Pancreas (tissue), 10 donors: ENCODE measurements around the gene FANK1. TPM values are rescaled to one million over a fixed set of nuclear protein-coding genes. Genes with fewer than 3 reads are reported as not detected.

Source experiments
- ATAC-seq, 4 donors: fragments of 200-7000 bp; cut with Tn5 transposase; one replicate each; pipeline versions ENCODE4 v1.8.0 to v1.9.1; 2020; ENCODE audit warnings: mild to moderate bottlenecking in 4 of 4, moderate library complexity in 4 of 4
- DNase-seq, 6 donors: peaks; one replicate each; pipeline ENCODE4 v3.0.0-alpha.2; 2020
- FAIRE-seq: peaks from 2 replicates; lab custom pipeline; 2012; peaks lifted over from hg19 to GRCh38; lab: Jason Lieb, UNC
- H3K27ac ChIP-seq, 4 donors: fragments of 200-600 bp; sonication (generic); 1 replicate in 3 of 4; 2 replicates in 1 of 4; pipeline versions ENCODE4 v1.5.0 to v1.8.0; 2020
- H3K27me3 ChIP-seq, 4 donors: fragments of 200-600 bp; one replicate each; pipeline ENCODE4 v1.8.0; 2021
- H3K36me3 ChIP-seq, 3 donors: fragments of 200-600 bp; sonication (generic) in 1 of 3; one replicate each; pipeline versions ENCODE4 v1.5.0 to v1.8.0; 2020 to 2021
- H3K4me1 ChIP-seq, 3 donors: fragments of 200-600 bp; one replicate each; pipeline ENCODE4 v1.8.0; 2021
- H3K4me3 ChIP-seq, 4 donors: fragments of 200-600 bp; sonication (generic) in 2 of 4; one replicate each; pipeline versions ENCODE4 v1.5.0 to v1.8.0; 2020 to 2021
- H3K9me3 ChIP-seq, 4 donors: fragments of 200-600 bp; one replicate each; pipeline ENCODE4 v1.8.0; 2021
- WGBS, 2 donors: extraction: QIAGEN DNeasy Blood & Tissue Kit; methylation state at CpG; one replicate each; pipeline ENCODE4 v1.1.7; 2013; 5-methylcytosine and 5-hydroxymethylcytosine counted together
- intact Hi-C, 3 donors: fragments of 100-400 bp; cut with DNase I; formaldehyde crosslinking; loops; one replicate each; pipeline versions ENCODE4 v1.11.1 to v1.14.2; 2022
- polyA plus RNA-seq, 2 donors: library from polyadenylated mRNA; stranded (reverse); fragments of 200-250 nt; gene quantifications; one replicate each; pipeline ENCODE4 v1.2.3, GENCODE V29; 2013
- total RNA-seq, 6 donors: library from RNA; stranded (reverse); fragmentation: NEBNext Ultra II Directional in 4 of 6; extraction: Animal tissue kit (Norgen Biotek cat#: 25700) in 4 of 6; gene quantifications; one replicate each; pipeline versions ENCODE4 v1.2.1 to v1.2.4, GENCODE V29; 2021 to 2023
- TF ChIP-seq, protein P1 (sequence below), 4 donors: fragments of 200-600 bp; sonication (generic) in 3 of 4; IDR thresholded peaks; one replicate each; pipeline versions ENCODE4 v1.5.0 to v1.8.0; 2021; ENCODE audit warnings: antibody characterized with exemption in 4 of 4
- donor health status: healthy with polysubstance abuse.
- donor health status: DM: no; HTN: no; CAD: no; lungs with moderate emphysema.
- donor health status: DM: no; HTN: no; CAD: no.
- donor health status: control.
- donor health status: control.
- donor health status: Bipolar disorder and iron deficiency.
- donor health status: DM: yes; HTN: yes; CAD: no.
- donor health status: DM: no; HTN: no; CAD: no.
- donor health status: DM: no; HTN: no; CAD: no.
- donor health status: DM: yes; HTN: yes; CAD: no.

FANK1 gene
- total and polyA plus RNA-seq, 8 donors, result 1.6 to 13.2 (median 3.2) TPM

DNA sequence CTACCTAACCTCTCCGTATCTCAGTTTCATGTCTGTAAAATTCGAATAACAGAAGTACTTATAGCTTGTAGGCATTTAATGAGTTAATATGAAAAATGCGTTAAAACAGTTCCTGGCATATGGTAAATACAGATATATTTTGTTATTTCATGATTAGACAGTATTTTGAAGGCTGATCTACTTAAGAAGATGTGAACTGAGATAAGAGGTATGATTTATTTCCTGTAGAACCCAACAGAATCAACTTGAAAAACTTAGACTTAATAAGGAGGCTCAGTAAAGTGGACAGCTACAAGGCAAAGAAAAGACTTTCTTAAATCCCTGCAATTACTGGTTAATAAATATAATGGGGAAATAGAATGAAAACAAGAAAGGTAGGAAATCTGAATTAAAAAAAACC, 103.3 kb downstream of the FANK1 start:
- 69 to 75% methylated on average over 3 of the region's 3 CpGs for WGBS, 2 donors
- TF ChIP-seq, protein P1, sequence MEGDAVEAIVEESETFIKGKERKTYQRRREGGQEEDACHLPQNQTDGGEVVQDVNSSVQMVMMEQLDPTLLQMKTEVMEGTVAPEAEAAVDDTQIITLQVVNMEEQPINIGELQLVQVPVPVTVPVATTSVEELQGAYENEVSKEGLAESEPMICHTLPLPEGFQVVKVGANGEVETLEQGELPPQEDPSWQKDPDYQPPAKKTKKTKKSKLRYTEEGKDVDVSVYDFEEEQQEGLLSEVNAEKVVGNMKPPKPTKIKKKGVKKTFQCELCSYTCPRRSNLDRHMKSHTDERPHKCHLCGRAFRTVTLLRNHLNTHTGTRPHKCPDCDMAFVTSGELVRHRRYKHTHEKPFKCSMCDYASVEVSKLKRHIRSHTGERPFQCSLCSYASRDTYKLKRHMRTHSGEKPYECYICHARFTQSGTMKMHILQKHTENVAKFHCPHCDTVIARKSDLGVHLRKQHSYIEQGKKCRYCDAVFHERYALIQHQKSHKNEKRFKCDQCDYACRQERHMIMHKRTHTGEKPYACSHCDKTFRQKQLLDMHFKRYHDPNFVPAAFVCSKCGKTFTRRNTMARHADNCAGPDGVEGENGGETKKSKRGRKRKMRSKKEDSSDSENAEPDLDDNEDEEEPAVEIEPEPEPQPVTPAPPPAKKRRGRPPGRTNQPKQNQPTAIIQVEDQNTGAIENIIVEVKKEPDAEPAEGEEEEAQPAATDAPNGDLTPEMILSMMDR (IDR thresholded peaks at IDR 0.05), result no peak
- Histone ChIP-seq H3K9me3 (no peaks in the 10 kb centered on the region), H3K27ac (no peak overlapping the region), H3K36me3 (no peaks in the 10 kb centered on the region), H3K27me3 (no peaks in the 10 kb centered on the region), H3K4me1 (no peaks in the 10 kb centered on the region), H3K4me3 (no peak overlapping the region)
- DNase-seq (no peak), FAIRE-seq (no peak), ATAC-seq (no peak)
- intact Hi-C loops, result no loop called here

- intact Hi-C loops, result no loop called here
- Histone ChIP-seq H3K4me1 (no peaks in the 10 kb centered on the region), H3K9me3 (no peaks in the 10 kb centered on the region), H3K36me3 (no peaks in the 10 kb centered on the region), H3K27me3 (no peaks in the 10 kb centered on the region), H3K27ac (no peak overlapping the region), H3K4me3 (no peak overlapping the region)
- FAIRE-seq (no peak), ATAC-seq (peak; percentile 64 to 89 (median 70)), DNase-seq (peak in 4 of 6 donors; percentile 25 to 58 (median 44))
- WGBS, 2 donors, result 42 to 49% methylated on average over 2 of the region's 2 CpGs
- TF ChIP-seq, protein P1 (IDR thresholded peaks at IDR 0.05), result no peak
Observed at GRCh38 chr10:126001576-126001975, 105.2 kb downstream of the FANK1 start.

- 82 to 84% methylated on average over 8 of the region's 8 CpGs for WGBS, 2 donors
- Histone ChIP-seq H3K36me3 (no peaks in the 10 kb centered on the region), H3K4me3 (no peak overlapping the region), H3K4me1 (no peaks in the 10 kb centered on the region), H3K27ac (no peak overlapping the region), H3K9me3 (no peaks in the 10 kb centered on the region), H3K27me3 (no peaks in the 10 kb centered on the region)
- intact Hi-C loops, result no loop called here
- TF ChIP-seq, protein P1 (IDR thresholded peaks at IDR 0.05), result no peak
- no peak for FAIRE-seq
- no peak for DNase-seq
- no peak for ATAC-seq
Observed at GRCh38 chr10:126004752-126005151, 108.4 kb downstream of the FANK1 start.

GRCh38 chr10:126006264-126006663, 109.9 kb downstream of the FANK1 start:
- ATAC-seq, result no peak
- 74 to 94% methylated on average over 5 of the region's 5 CpGs for WGBS, 2 donors
- Histone ChIP-seq H3K4me3 (no peak overlapping the region), H3K9me3 (no peaks in the 10 kb centered on the region), H3K27ac (no peak overlapping the region), H3K4me1 (no peaks in the 10 kb centered on the region), H3K36me3 (no peaks in the 10 kb centered on the region), H3K27me3 (no peaks in the 10 kb centered on the region)
- intact Hi-C loops, result no loop called here
- DNase-seq, result no peak
- TF ChIP-seq, protein P1 (IDR thresholded peaks at IDR 0.05), result no peak
- FAIRE-seq, result no peak

DNA sequence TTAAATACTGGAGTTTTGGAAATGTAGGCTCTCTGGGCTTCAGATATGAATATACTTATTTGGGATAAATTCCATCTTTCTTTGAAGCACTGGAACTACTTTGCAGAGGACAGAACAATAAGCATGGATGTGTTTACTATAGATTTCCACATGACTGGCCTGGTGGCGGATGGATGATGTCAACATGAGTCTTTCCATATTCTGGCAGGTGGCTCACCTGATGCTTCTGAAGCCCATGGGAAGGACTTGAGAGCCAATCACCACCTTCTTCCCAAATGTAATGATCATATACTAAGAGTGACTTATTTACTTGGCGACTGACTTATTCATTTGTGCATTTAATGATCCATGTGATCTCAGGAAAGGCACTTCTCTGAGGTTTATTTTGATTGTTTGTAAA, 110.5 kb downstream of the FANK1 start:
- no peak overlapping the region for H3K27ac ChIP-seq
- H3K36me3 ChIP-seq, result no peaks in the 10 kb centered on the region
- FAIRE-seq, result no peak
- DNase-seq, result no peak
- H3K27me3 ChIP-seq, result no peaks in the 10 kb centered on the region
- TF ChIP-seq, protein P1 (IDR thresholded peaks at IDR 0.05), result no peak
- intact Hi-C loops, result no loop called here
- WGBS, 2 donors, result 88 to 91% methylated on average over 2 of the region's 2 CpGs
- no peak overlapping the region for H3K4me3 ChIP-seq
- H3K4me1 ChIP-seq, result no peaks in the 10 kb centered on the region
- H3K9me3 ChIP-seq, result no peaks in the 10 kb centered on the region
- no peak for ATAC-seq
